Calu3 (cell line): Measurements from ENCODE around the gene CDK12. TPM values are rescaled to one million over a fixed set of nuclear protein-coding genes. Genes with fewer than 3 reads are reported as not detected.

Experiments used
- BruUV-seq: library from RNA; stranded (reverse); fragments of 400-500 nt; replicated peaks from 2 replicates; lab custom pipeline; 2021; lab: Mats Ljungman, UMichigan
- CTCF ChIA-PET: fragments of 300-600 bp; sonication (Branson Sonifier 250); formaldehyde crosslinking; loops from one replicate; lab custom pipeline; 2022; ENCODE audit warnings: antibody characterized with exemption; lab: Charles Lee
- DNase-seq: peaks from one replicate; pipeline ENCODE4 v3.0.0; 2022
- H3K27ac Mint-ChIP-seq: one replicate; pipeline ENCODE4 v1.8.0; 2022; ENCODE audit warnings: mixed read lengths; ENCODE audit not compliant: unreplicated experiment
- H3K27me3 Mint-ChIP-seq: one replicate; pipeline ENCODE4 v1.8.0; 2022; ENCODE audit warnings: mixed read lengths; ENCODE audit not compliant: unreplicated experiment
- H3K36me3 Mint-ChIP-seq: one replicate; pipeline ENCODE4 v1.8.0; 2022; ENCODE audit warnings: mild to moderate bottlenecking, moderate library complexity, mixed read lengths; ENCODE audit not compliant: insufficient read depth, unreplicated experiment
- H3K4me1 Mint-ChIP-seq: one replicate; pipeline ENCODE4 v1.8.0; 2022; ENCODE audit warnings: mild to moderate bottlenecking, low read depth, mixed read lengths; ENCODE audit not compliant: unreplicated experiment
- H3K4me3 Mint-ChIP-seq: one replicate; pipeline ENCODE4 v1.8.0; 2022; ENCODE audit warnings: mild to moderate bottlenecking, low read depth, moderate library complexity, mixed read lengths; ENCODE audit not compliant: unreplicated experiment
- H3K9me3 Mint-ChIP-seq: one replicate; pipeline ENCODE4 v1.8.0; 2022; ENCODE audit warnings: low read depth, mixed read lengths; ENCODE audit not compliant: unreplicated experiment
- CTCF ChIP-seq: fragments of 200-600 bp; IDR thresholded peaks from one replicate; pipeline ENCODE4 v1.8.0; 2022; ENCODE audit warnings: antibody characterized with exemption; ENCODE audit not compliant: unreplicated experiment
- intact Hi-C: fragments of 100-400 bp; cut with micrococcal nuclease; formaldehyde crosslinking; loops from one replicate; pipeline ENCODE4 v1.10.0; 2022; ENCODE audit not compliant: unreplicated experiment
- total RNA-seq: library from RNA; stranded (reverse); gene quantifications from 2 replicates; pipeline ENCODE4 v1.2.3, GENCODE V29; 2022

Gene CDK12
- total RNA-seq, 1 experiment from 2014 or later: 321 TPM

GRCh38 chr17:39525801-39526506 is 64.7 kb downstream of the CDK12 start:
- BruUV-seq: no TSS peak
- Mint-ChIP-seq H3K9me3 (no peaks in the 10 kb centered on the region), H3K4me1 (no peaks in the 10 kb centered on the region), H3K36me3 (peaks cover 86% of the 10 kb centered on the region), H3K27me3 (no peaks in the 10 kb centered on the region), H3K4me3 (no peak overlapping the region), H3K27ac (no peak overlapping the region)
- DNase-seq: no peak
- CTCF ChIA-PET: interaction anchor here (0.6 to 4.5 kb wide), 11 partner anchors 8 to 227 kb away, joined by 3 to 28 read pairs (median 4); no protein-coding TSS in a partner anchor
- intact Hi-C loops: no loop called here
- no peak for TF ChIP-seq CTCF

- H3K36me3 Mint-ChIP-seq: peaks cover 81% of the 10 kb centered on the region
- H3K9me3 Mint-ChIP-seq: no peaks in the 10 kb centered on the region
- intact Hi-C loops: loop anchor here (1.0 kb wide), 3 partner anchors 16 to 96 kb away; no protein-coding TSS in a partner anchor
- no peak overlapping the region for H3K27ac Mint-ChIP-seq
- CTCF ChIA-PET: interaction anchor here (1.3 to 4.5 kb wide), 5 partner anchors 16 to 256 kb away, joined by 4 to 28 read pairs (median 8); no protein-coding TSS in a partner anchor
- TSS peak; percentile 5 for BruUV-seq
- H3K4me3 Mint-ChIP-seq: no peak overlapping the region
- DNase-seq: peak; percentile 72
- H3K4me1 Mint-ChIP-seq: no peaks in the 10 kb centered on the region
- no peaks in the 10 kb centered on the region for H3K27me3 Mint-ChIP-seq
- peak; percentile 97 for TF ChIP-seq CTCF
Observed at GRCh38 chr17:39527220-39527813, 66.0 kb downstream of the CDK12 start.

- CTCF ChIA-PET: interaction anchor here (4.5 kb wide), 1 partner anchor 18 kb away, joined by 28 read pairs; no protein-coding TSS in a partner anchor
Observed at GRCh38 chr17:39529455-39529854, 68.2 kb downstream of the CDK12 start.

GRCh38 chr17:39530513-39530912 is 69.2 kb downstream of the CDK12 start:
- CTCF ChIA-PET: no interaction called here
- H3K4me1 Mint-ChIP-seq: peaks cover 20% of the 10 kb centered on the region
- intact Hi-C loops: no loop called here
- peaks cover 52% of the 10 kb centered on the region for H3K36me3 Mint-ChIP-seq
- no peaks in the 10 kb centered on the region for H3K27me3 Mint-ChIP-seq
- BruUV-seq: no TSS peak
- H3K4me3 Mint-ChIP-seq: no peak overlapping the region
- H3K27ac Mint-ChIP-seq: no peak overlapping the region
- no peaks in the 10 kb centered on the region for H3K9me3 Mint-ChIP-seq
- no peak for TF ChIP-seq CTCF
- DNase-seq: no peak

More at GRCh38 chr17:39529455-39529854, 68.2 kb downstream of the CDK12 start:
- H3K4me1 Mint-ChIP-seq: peaks cover 9% of the 10 kb centered on the region
- intact Hi-C loops: no loop called here
- no peaks in the 10 kb centered on the region for H3K27me3 Mint-ChIP-seq
- no peaks in the 10 kb centered on the region for H3K9me3 Mint-ChIP-seq
- BruUV-seq: no TSS peak
- H3K27ac Mint-ChIP-seq: no peak overlapping the region
- no peak for TF ChIP-seq CTCF
- H3K4me3 Mint-ChIP-seq: no peak overlapping the region
- DNase-seq: no peak
- peaks cover 62% of the 10 kb centered on the region for H3K36me3 Mint-ChIP-seq
